DND-41 (cell line): Measurements from ENCODE around the gene VAPB.
A peak's percentile ranks its signal among the peaks of the same experiment; 100 is the strongest.

ENCODE experiments used
- ATAC-seq: fragments of 200-7000 bp; cut with Tn5 transposase; 3 replicates; pipeline ENCODE4 v1.9.1; 2021; ENCODE audit warnings: low read depth; ENCODE audit not compliant: insufficient read depth
- DNase-seq: peaks from one replicate; pipeline ENCODE4 v3.0.0-alpha.2; 2020
- H2AFZ ChIP-seq: 2 replicates; pipeline ENCODE4 v1.6.0; 2012; ENCODE audit warnings: low read depth, low read length
- H3K27ac ChIP-seq: 2 replicates; pipeline ENCODE4 v1.5.1; 2012; ENCODE audit warnings: low read length, inconsistent platforms
- H3K27me3 ChIP-seq: fragments of 200-600 bp; sonication (generic); 2 replicates; pipeline ENCODE4 v1.6.0; 2012; ENCODE audit warnings: low read length, mild to moderate bottlenecking, inconsistent platforms; ENCODE audit not compliant: insufficient read depth, poor library complexity
- H3K36me3 ChIP-seq: 2 replicates; pipeline ENCODE4 v1.5.1; 2012; ENCODE audit warnings: low read length, inconsistent platforms; ENCODE audit not compliant: insufficient read depth
- H3K4me1 ChIP-seq: 2 replicates; pipeline ENCODE4 v1.5.1; 2012; ENCODE audit warnings: mild to moderate bottlenecking, low read length; ENCODE audit not compliant: insufficient read depth
- H3K4me2 ChIP-seq: 2 replicates; pipeline ENCODE4 v1.6.0; 2012; ENCODE audit warnings: mild to moderate bottlenecking, moderate library complexity, low read length, inconsistent platforms; ENCODE audit not compliant: insufficient read depth
- H3K4me3 ChIP-seq, 2 experiments: fragments of 200-600 bp in 1 of 2; shearing (Covaris generic) in 1 of 2; 2 replicates each; pipeline ENCODE4 v1.5.1; 2012 to 2016; ENCODE audit warnings: inconsistent platforms in 2 of 2, low read length in 2 of 2, mild to moderate bottlenecking in 2 of 2, low read depth in 1 of 2, moderate library complexity in 1 of 2
- H3K79me2 ChIP-seq: 2 replicates; pipeline ENCODE4 v1.6.0; 2012; ENCODE audit warnings: low read length, inconsistent platforms; ENCODE audit not compliant: insufficient read depth
- H3K9ac ChIP-seq: 2 replicates; pipeline ENCODE4 v1.6.0; 2012; ENCODE audit warnings: low read depth, mild to moderate bottlenecking, inconsistent platforms, low read length, moderate library complexity
- H3K9me3 ChIP-seq: 2 replicates; pipeline ENCODE4 v1.5.1; 2012; ENCODE audit warnings: low read length, moderate library complexity, mild to moderate bottlenecking, inconsistent platforms; ENCODE audit not compliant: insufficient read depth, severe bottlenecking
- H4K20me1 ChIP-seq: 2 replicates; pipeline ENCODE4 v1.6.0; 2012; ENCODE audit warnings: low read length; ENCODE audit not compliant: insufficient read depth
- CTCF ChIP-seq: IDR thresholded peaks from 2 replicates; pipeline ENCODE4 v1.5.1; 2012; ENCODE audit warnings: borderline replicate concordance, low read length, moderate library complexity, mild to moderate bottlenecking; ENCODE audit not compliant: poor library complexity, severe bottlenecking; ENCODE audit errors: extremely low read depth
- EZH2 ChIP-seq: IDR thresholded peaks from 3 replicates; pipeline ENCODE4 v1.6.1; 2012; ENCODE audit warnings: borderline replicate concordance, low read depth, mild to moderate bottlenecking, moderate library complexity, low read length, inconsistent platforms; ENCODE audit not compliant: severe bottlenecking

Gene VAPB

GRCh38 chr20:58446960-58447265 is 57.9 kb downstream of the VAPB start:
- TF ChIP-seq EZH2 (no peak), CTCF (no peak)
- Histone ChIP-seq H3K4me1 (no peaks in the 10 kb centered on the region), H4K20me1 (peaks cover 20% of the 10 kb centered on the region), H3K4me3 (no peak overlapping the region), H3K9ac (no peak overlapping the region), H2AFZ (no peak overlapping the region), H3K9me3 (no peaks in the 10 kb centered on the region), H3K27ac (no peak overlapping the region), H3K27me3 (no peaks in the 10 kb centered on the region), H3K36me3 (peaks cover 87% of the 10 kb centered on the region), H3K4me2 (no peak overlapping the region), H3K79me2 (peaks cover 13% of the 10 kb centered on the region)
- DNase-seq (no peak), ATAC-seq (no peak)

GRCh38 chr20:58447511-58448391 is 58.7 kb downstream of the VAPB start:
- peaks cover 6% of the 10 kb centered on the region for H3K79me2 ChIP-seq
- peaks cover 13% of the 10 kb centered on the region for H4K20me1 ChIP-seq
- H3K27ac ChIP-seq, result no peak overlapping the region
- TF ChIP-seq EZH2 (no peak), CTCF (peak; percentile 63)
- peaks cover 86% of the 10 kb centered on the region for H3K36me3 ChIP-seq
- ATAC-seq, result peak; percentile 76
- no peaks in the 10 kb centered on the region for H3K4me1 ChIP-seq
- no peak overlapping the region for H3K9ac ChIP-seq
- H3K4me2 ChIP-seq, result no peak overlapping the region
- no peak overlapping the region for H2AFZ ChIP-seq
- no peak overlapping the region for H3K4me3 ChIP-seq
- DNase-seq, result peak; percentile 56
- no peaks in the 10 kb centered on the region for H3K9me3 ChIP-seq
- no peaks in the 10 kb centered on the region for H3K27me3 ChIP-seq

- Histone ChIP-seq H3K9me3 (no peaks in the 10 kb centered on the region), H3K36me3 (peaks cover 74% of the 10 kb centered on the region), H3K27me3 (no peaks in the 10 kb centered on the region), H3K27ac (no peak overlapping the region), H4K20me1 (peaks cover 6% of the 10 kb centered on the region), H3K4me2 (no peak overlapping the region), H3K4me3 (no peak overlapping the region), H3K79me2 (0 out of 2 replicates have a peak, but pooled peaks cover under 1% of the 10 kb centered on the region), H3K4me1 (no peaks in the 10 kb centered on the region), H3K9ac (no peak overlapping the region), H2AFZ (no peak overlapping the region)
- no peak for DNase-seq
- TF ChIP-seq EZH2, result no peak
- TF ChIP-seq CTCF, result no peak
- ATAC-seq, result no peak
Measured at GRCh38 chr20:58448958-58449357, 59.9 kb downstream of the VAPB start.
